Stomach (tissue), 4 donors: ENCODE data around the gene OBSCN.

Experiments used
- CTCF ChIP-seq, 7 experiments: fragments of 450-650 bp in 4 of 7; fragments of 200-600 bp in 3 of 7; sonication (generic) in 3 of 7; IDR thresholded peaks; one replicate each; pipeline ENCODE4 v1.5.1; 2016 to 2019; ENCODE audit warnings: antibody characterized with exemption in 7 of 7, control low read depth in 2 of 7, mild to moderate bottlenecking in 1 of 7
- EP300 ChIP-seq: sonication (generic); formaldehyde crosslinking; IDR thresholded peaks from one replicate; pipeline ENCODE4 v1.6.1; 2017; ENCODE audit warnings: antibody characterized with exemption
- POLR2A ChIP-seq, 4 donors: fragments of 450-650 bp; IDR thresholded peaks; one replicate each; pipeline ENCODE4 v1.6.1; 2016; ENCODE audit warnings: antibody characterized with exemption in 4 of 4, control low read depth in 2 of 4, mild to moderate bottlenecking in 1 of 4, moderate library complexity in 1 of 4
- POLR2AphosphoS5 ChIP-seq, 3 donors: sonication (generic); formaldehyde crosslinking; IDR thresholded peaks; one replicate each; pipeline ENCODE4 v1.6.1; 2016; ENCODE audit warnings: antibody characterized with exemption in 3 of 3

GRCh38 chr1:228398741-228399461, 191.1 kb downstream of the OBSCN start:
- TF ChIP-seq CTCF (IDR thresholded peaks at IDR 0.05) (no peak), POLR2A (IDR thresholded peaks at IDR 0.05) (no peak), POLR2AphosphoS5 (IDR thresholded peaks at IDR 0.05) (no peak), EP300 (no peak)
